GM20431 (cell line): ENCODE results near the gene RASA3.

Experiments
- in situ Hi-C: fragments of 300-500 bp; cut with MseI, MboI; formaldehyde crosslinking; loops from one replicate; pipeline ENCODE4 v1.15.0; 2020; ENCODE audit warnings: low sequenced_read_pairs; ENCODE audit not compliant: unreplicated experiment

RASA3 gene

GRCh38 chr13:114013952-114014629, 118.3 kb downstream of the RASA3 start:
- in situ Hi-C loops = no loop called here

DNA sequence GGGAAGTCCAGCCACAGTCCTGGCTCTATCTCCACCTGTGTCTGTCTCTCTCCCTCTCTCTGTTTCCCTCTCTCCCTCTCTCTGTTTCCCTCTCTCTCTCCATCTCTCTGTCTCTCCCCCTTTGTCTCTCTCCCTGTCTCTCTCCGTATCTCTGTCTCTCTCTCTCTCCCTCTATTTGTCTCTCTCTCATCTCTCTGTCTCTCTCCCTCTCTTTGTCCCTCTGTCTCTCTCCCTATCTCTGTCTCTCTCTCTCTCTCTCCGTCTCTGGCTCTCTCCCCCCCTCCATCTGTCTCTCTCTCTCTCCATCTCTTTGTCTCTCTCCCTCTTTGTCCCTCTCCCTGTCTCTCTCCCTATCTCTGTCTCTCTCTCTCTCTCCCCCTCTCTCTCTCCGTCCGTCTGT, 119.1 kb downstream of the RASA3 start:
- in situ Hi-C loops = no loop called here

- in situ Hi-C loops = no loop called here
Measured at GRCh38 chr13:114012921-114013320, 119.5 kb downstream of the RASA3 start.

DNA sequence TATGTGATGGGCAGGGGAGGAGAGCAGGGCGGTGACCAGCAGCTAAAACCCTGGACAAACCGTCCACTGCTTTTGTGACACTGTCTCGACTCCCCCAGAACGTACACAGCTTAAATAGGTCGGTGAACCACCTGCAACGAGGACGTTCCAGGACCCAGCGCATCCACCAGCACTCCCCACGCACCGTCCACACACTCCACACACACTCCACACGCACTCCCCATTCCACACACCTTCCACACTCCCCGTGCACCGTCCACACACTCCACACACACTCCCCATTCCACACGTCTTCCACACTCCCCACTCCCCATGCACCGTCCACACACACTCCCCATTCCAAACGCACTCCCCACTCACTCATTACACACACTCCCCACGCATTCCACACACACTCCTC, 120.3 kb downstream of the RASA3 start:
- in situ Hi-C loops = no loop called here

- in situ Hi-C loops = no loop called here
Measured at GRCh38 chr13:114011226-114011625, 121.2 kb downstream of the RASA3 start.

DNA sequence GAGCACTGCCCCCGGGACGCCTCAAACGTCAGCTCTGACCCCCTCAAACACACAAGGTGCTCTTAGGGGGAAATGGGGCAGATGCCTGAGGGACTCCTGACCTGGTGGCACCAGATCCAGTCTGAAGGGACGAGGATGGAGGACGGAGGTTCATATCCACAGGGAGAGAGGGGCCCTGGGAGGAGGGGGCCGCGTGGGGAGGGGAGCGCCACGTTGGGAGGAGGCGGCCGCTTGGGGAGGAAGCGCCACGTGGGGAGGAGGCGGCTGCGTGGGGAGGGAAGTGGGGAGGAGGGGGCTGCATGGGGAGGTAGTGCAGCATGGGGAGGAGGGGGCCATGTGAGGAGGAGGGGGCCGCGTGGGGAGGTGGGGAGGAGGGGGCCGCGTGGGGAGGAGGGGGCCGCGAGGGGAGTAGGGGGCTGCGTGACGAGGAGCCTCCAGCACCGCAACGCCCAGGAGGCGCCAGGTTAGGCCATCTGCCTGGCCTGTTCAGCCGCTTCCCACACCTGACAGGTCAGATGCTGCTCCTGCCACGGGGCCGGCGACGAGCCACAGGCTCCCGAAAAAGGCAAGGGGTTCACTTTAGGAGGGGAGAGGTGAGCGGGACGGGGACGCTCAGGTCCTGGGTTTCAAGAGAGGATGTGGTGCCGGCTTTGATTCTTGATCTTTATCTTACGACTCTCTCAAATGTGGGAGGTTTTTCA, 121.9 kb downstream of the RASA3 start:
- in situ Hi-C loops = no loop called here

DNA sequence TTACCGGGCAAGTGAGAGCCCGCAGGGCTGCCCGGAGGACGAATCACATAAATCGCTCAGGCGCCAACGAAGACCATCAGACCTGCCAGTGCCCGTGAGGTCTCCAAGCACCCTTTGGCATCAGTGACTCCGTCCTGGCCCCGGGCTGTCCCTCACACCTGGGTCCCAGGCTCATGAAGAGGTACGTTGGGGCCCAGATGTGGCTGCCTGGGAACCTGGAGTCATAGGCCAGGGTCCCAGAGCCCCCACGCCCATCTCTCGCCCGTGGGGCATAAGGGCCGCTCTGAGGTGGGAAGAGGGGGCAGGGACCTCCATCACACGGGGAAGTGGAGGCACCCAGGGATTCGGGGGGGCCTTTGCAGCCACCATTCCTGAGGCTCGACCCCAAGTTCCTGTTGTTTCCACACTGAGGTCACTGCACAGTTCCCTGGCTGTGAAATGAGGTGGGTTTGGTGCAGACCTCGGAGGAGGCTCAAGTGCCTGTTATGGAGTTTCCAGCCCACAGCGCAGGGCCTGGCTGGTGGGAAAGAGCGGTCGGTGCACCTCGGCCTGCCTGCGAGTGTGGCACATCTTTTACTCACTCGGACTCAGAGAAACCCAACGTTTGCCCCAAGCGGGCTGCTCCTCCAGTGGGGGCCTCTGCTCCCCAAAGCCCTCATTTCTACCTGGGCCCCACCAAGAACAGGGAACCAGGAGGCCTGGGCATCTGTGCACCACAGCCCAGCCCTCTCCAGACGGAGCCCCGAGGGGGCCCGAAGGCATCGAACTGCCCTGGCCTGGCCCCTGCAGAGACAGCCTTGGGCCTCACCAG, 122.6 kb downstream of the RASA3 start:
- in situ Hi-C loops = no loop called here

DNA sequence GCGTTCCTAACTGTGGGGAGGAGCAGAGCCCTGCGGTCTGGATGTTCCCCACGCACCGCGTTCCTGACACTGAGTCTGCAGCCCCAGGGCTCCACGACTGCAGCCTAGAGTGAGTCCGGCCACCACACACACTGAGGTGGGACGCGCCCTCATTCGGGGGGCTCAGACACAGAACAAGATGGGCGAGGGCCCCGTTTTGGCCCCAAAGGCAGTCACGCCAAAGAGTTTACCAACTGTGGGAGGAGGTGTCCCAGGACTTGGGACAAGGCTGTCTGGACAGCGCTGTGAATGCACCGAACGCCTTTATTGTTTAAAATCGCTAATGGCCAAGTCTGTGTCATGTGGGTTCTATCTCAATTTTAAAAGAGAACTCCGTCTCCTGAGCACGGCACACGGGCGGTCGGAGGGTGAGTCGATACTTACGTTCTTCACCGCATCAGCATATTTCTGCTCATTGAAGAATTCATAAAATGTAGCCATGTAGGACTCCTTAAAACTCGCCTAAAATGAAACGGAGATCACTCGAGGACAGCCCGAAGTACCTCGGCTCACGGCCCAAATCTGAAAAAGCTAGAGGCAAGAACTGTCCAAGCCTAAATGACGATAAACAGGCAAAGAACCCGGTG, 123.3 kb downstream of the RASA3 start:
- in situ Hi-C loops = no loop called here

- in situ Hi-C loops = no loop called here
Measured at GRCh38 chr13:114007566-114007965, 124.9 kb downstream of the RASA3 start.

DNA sequence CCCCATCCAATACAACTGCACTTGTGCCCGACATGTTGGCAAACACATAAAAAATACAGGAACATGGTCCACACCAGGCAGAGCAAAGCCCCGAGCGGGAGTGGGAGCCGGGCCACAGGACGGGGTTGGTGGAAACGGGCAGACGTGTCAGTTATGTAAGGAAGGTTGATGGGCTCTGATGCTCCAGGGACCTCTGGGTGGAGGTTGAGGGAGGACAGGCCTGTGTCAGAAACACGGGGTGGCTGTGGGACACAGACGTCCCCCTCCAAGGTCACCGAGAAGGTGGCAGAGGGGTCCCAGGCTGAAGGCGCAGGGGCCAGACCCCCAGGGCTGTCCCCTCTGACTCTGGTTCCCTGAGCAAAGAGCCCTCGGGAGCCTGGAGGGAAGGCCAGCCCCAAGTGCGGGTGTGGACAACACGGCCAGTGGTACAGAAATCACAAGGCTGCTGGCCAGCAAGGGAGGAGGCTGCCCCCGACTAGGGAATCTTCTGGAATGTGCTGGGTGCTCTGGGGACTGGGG, 127.2 kb downstream of the RASA3 start:
- in situ Hi-C loops = no loop called here

GRCh38 chr13:114004420-114005205, 127.8 kb downstream of the RASA3 start:
- in situ Hi-C loops = no loop called here

DNA sequence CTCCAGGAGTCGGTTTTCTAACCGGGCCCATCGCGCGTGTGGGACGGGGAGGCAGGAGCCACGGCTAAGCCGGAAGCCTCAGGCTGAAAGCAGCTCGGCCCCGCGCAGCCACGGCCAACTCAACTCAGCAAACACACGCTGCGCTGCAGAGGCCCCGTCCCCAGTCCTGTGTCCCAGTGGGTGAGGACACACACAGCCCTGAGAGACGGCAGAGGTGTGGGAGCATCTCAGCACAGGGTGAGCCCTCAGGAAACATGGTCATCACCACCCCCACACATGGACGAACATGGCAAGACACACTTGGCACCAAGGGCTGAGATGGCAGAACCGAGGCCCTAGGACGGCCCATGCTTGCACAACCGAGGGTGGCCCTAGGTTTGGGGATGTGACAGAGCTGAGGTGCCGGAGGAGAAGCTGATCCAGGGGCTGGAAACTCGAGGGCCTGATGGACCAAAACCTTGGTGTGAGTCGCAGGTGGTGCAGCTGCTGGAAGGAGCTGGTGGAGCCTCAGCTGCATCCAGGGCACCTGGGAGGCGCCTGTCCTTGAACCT, 129.6 kb downstream of the RASA3 start:
- in situ Hi-C loops = no loop called here

DNA sequence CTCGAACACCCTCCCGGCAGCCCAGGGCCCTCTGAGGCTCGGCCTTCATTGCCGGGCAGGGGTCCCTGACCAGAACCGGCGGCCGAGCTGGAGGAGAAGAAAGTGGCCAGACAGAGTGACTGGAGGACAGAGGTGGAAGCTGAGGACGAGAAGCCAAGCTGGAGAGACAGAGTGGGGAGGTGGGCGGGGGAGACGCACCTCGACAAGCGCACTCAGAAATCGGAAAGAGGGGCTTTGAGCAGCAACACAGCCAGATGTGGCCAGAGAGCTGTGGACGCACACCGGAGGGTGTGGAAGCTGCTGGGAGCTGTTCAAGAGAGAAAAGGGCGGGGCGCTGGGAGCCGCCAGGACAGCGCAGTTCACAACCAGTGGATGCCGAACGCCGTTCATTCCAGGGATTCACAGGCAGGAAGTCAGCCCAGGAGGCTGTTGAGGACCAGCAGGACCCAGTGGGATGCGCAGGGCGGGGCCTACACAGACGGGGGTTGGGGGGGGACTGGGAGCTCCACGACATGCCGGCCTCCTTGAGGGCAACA, 130.3 kb downstream of the RASA3 start:
- in situ Hi-C loops = no loop called here

- in situ Hi-C loops = no loop called here
Measured at GRCh38 chr13:114001331-114002008, 131.0 kb downstream of the RASA3 start.

- in situ Hi-C loops = no loop called here
Measured at GRCh38 chr13:114000151-114001040, 132.0 kb downstream of the RASA3 start.

GRCh38 chr13:113999618-113999910, 132.9 kb downstream of the RASA3 start:
- in situ Hi-C loops = no loop called here

DNA sequence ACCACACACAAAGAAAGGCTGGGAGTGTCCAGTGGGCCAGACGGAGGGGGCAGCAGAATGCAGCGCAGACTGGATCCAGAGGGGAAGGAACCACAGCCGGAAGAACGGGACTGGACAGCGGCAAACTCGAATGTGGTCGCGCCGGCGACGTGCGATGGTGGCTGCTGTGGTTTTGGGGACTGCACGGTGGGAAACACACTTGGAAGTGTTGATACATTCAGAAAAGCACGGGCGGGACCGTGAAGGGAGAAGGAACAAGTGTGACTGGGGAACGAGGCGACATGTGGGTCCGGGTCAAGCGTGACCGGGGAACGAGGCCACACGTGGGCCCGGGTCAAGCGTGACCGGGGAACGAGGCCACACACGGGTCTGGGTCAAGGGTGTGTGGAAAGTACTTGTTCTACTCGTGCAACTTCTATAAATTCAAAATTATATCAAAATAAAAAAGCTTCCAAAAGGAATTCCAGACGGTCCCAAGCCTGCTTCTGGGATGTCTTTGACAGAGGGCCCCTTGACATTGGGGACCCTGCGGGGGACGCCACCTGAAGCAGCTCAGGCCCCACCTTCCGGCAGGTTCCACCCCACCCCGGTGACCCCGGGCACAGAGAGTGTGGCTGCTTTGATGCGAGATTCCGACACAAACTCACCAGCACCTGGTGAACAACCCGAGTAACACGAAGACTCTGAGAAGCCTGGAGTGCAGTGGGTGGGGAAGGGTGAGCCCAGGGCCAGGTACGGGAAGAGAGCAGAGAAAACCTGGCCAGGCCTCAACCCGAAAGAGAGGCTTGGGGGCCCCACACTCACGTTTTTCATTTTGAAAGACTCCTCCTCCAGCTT, 133.4 kb downstream of the RASA3 start:
- in situ Hi-C loops = no loop called here
